ENCODE data around the gene SLC25A4. TPM values are rescaled to one million over a fixed set of nuclear protein-coding genes. Genes with fewer than 3 reads are reported as not detected.
A peak's percentile ranks its signal among the peaks of the same experiment; 100 is the strongest.

The SLC25A4 gene
- total and polyA plus RNA-seq, 2 of the 4 experiments (the other 2 are of a cell fraction): 16.0 to 21.6 TPM

- H2BK20ac ChIP-seq (ENCODE audit: low read depth, low read length): no peak overlapping the region
- no peak overlapping the region for H2BK5ac ChIP-seq (ENCODE audit: low read depth, low read length, poor library complexity, severe bottlenecking)
- H3K9me1 ChIP-seq (ENCODE audit: insufficient read depth, low read length): no peaks in the 10 kb centered on the region
- H3K4me3 ChIP-seq (ENCODE audit: insufficient read depth, low read depth, low read length): no peak overlapping the region
- in situ Hi-C loops (cut with MboI; ENCODE audit: low sequenced_read_pairs) (loop anchor here (25.0 kb wide), 1 partner anchor 848 kb away; no protein-coding TSS in a partner anchor), dilution Hi-C loops (cut with HindIII; ENCODE audit: low sequenced_read_pairs, unreplicated experiment) (no loop called here), intact Hi-C loops (cut with micrococcal nuclease) (no loop called here)
- peaks cover 3% of the 10 kb centered on the region; the same call in 1 of the 2 replicates for H3K4me1 ChIP-seq (ENCODE audit: control insufficient read depth, insufficient read depth, low read length)
- H3K79me1 ChIP-seq (ENCODE audit: low read depth in 1 of 2, low read length in 2 of 2): peaks cover 6 to 23% of the 10 kb centered on the region in 2 experiments
- ATAC-seq (ENCODE audit: low read depth) (no peak), DNase-seq (peak; percentile 41)
- H3K36me3 ChIP-seq (ENCODE audit: control insufficient read depth, insufficient read depth, low read length): peaks cover 11% of the 10 kb centered on the region
- POLR2A ChIA-PET (ENCODE audit: unreplicated experiment): no interaction called here
- H4K20me1 ChIP-seq (ENCODE audit: insufficient read depth, low read length): no peaks in the 10 kb centered on the region; the same call in none of the 2 replicates
- H2BK120ac ChIP-seq (ENCODE audit: low read depth, low read length): no peak overlapping the region
- no peak overlapping the region for H3K18ac ChIP-seq (ENCODE audit: low read depth, low read length)
- H4K8ac ChIP-seq (ENCODE audit: low read depth in 2 of 2, low read length in 2 of 2): no peak overlapping the region
- no peak overlapping the region for H2AK5ac ChIP-seq (ENCODE audit: low read depth, low read length)
- CTCF ChIA-PET: no interaction called here
- no peak overlapping the region for H2AK9ac ChIP-seq (replicated peaks; ENCODE audit: low read depth, low read length, poor library complexity)
- no peak overlapping the region for H4K5ac ChIP-seq (ENCODE audit: low read depth, low read length)
- no peak overlapping the region for H3K4me2 ChIP-seq (ENCODE audit: low read depth, low read length)
- no peak overlapping the region for H3K56ac ChIP-seq (ENCODE audit: extremely low read depth, insufficient read depth, low read length)
- H4K91ac ChIP-seq (ENCODE audit: insufficient read depth, low read depth, low read length): no peak overlapping the region
- no peak overlapping the region for H2BK15ac ChIP-seq (ENCODE audit: low read depth, low read length)
- H3K4ac ChIP-seq (ENCODE audit: low read depth, low read length): no peak overlapping the region
- H3K14ac ChIP-seq (replicated peaks; ENCODE audit: low read depth, low read length): no peak overlapping the region
- BruUV-seq (replicated peaks): no TSS peak
- no peak for TF ChIP-seq BHLHE40 (IDR thresholded peaks at IDR 0.05; ENCODE audit: low read depth, low read length)
- no peak for TF ChIP-seq MXI1 (IDR thresholded peaks at IDR 0.05; ENCODE audit: borderline replicate concordance, low read depth, low read length)
- TF ChIP-seq CEBPB (IDR thresholded peaks at IDR 0.05; ENCODE audit: low read depth, low read length): no peak
- no peak for TF ChIP-seq MAZ (IDR thresholded peaks at IDR 0.05; ENCODE audit: borderline replicate concordance, low read depth, low read length)
- TF ChIP-seq RFX5 (IDR thresholded peaks at IDR 0.05; ENCODE audit: low read depth, low read length): no peak
- TF ChIP-seq SMC3 (IDR thresholded peaks at IDR 0.05; ENCODE audit: low read depth, low read length): no peak
- TF ChIP-seq USF2 (IDR thresholded peaks at IDR 0.05; ENCODE audit: low read depth, low read length): no peak
- TF ChIP-seq POLR2A (IDR thresholded peaks at IDR 0.05; ENCODE audit: low read depth, low read length): no peak
- TF ChIP-seq NFE2L2 (IDR thresholded peaks at IDR 0.05; ENCODE audit: low read depth, low read length): no peak
- TF ChIP-seq CHD1 (IDR thresholded peaks at IDR 0.05; ENCODE audit: low read depth, low read length): no peak
- no peak for TF ChIP-seq CTCF (conservative IDR thresholded peaks at IDR 0.05; ENCODE audit: low read depth, low read length)
- no peak for TF ChIP-seq MAFK (IDR thresholded peaks at IDR 0.05; ENCODE audit: low read depth, low read length)
- no peak for TF ChIP-seq RCOR1 (IDR thresholded peaks at IDR 0.05; ENCODE audit: insufficient replicate concordance, low read length)
- no peak for TF ChIP-seq ELK1 (IDR thresholded peaks at IDR 0.05; ENCODE audit: borderline replicate concordance, low read depth, low read length)
- TF ChIP-seq FOS (IDR thresholded peaks at IDR 0.05; ENCODE audit: low read depth, low read length): no peak
- no peak for TF ChIP-seq RAD21 (IDR thresholded peaks at IDR 0.05; ENCODE audit: low read length)
- H3K9me3 ChIP-seq (ENCODE audit: control insufficient read depth, insufficient read depth, low read length): no peaks in the 10 kb centered on the region
- no peak overlapping the region for H3K23ac ChIP-seq (ENCODE audit: low read depth, low read length)
- no peak overlapping the region for H2AFZ ChIP-seq (replicated peaks; ENCODE audit: low read length, poor library complexity)
- no peak overlapping the region for H3K9ac ChIP-seq (ENCODE audit: low read depth, low read length)
- no CpG with 5 or more reads among the region's 4 CpGs for WGBS, 2 experiments (ENCODE audit: extremely low coverage in 2 of 2, insufficient read length in 1 of 2)
- no peak overlapping the region for H3K27ac ChIP-seq (ENCODE audit: insufficient read depth, low read length)
- no peaks in the 10 kb centered on the region for H3K27me3 ChIP-seq (ENCODE audit: control insufficient read depth, insufficient read depth, low read length)
These were observed 46.7 kb downstream of the SLC25A4 start for GRCh38 chr4:185189606-185190305.

Measured in IMR-90 (cell line).